Activated T-helper 9 cell treated with anti-CD3 and anti-CD28 coated beads, Interleukin-2, amount 50 U/mL, for 16 hours (primary cell): ENCODE measurements around the gene ALG14.
"Not testable (repeated sequence)": the region's sequence is repeated elsewhere in the genome, so short reads cannot be mapped to it uniquely, and the experiment has no call there.

ENCODE experiments used
- DNase-seq: peaks from one replicate; pipeline ENCODE4 v3.0.0-alpha.2; 2020; ENCODE audit warnings: low read depth

Gene ALG14

DNA sequence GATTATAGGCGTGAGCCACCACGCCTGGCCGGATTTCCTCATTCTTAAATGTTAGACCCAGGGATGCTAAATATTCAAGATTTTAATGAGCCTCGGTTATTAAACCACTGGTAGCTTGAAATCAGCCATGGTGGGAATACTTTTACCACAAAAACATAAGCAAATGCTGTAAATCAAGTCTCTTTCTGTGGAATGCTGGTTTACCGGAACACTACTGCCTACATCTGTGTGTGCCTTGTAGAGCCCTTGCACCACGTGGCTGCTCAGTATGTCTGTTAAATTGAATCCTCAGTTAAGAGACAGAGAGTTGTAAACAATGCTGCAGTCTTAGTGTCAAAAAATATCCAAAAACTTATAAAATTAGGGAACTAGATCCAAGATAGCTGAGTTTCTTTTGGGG, 119.0 kb downstream of the ALG14 start:
- no peak for DNase-seq

GRCh38 chr1:94953107-94953506, 119.6 kb downstream of the ALG14 start:
- no peak for DNase-seq

- no peak for DNase-seq
These were observed 120.2 kb downstream of the ALG14 start for GRCh38 chr1:94952539-94952938.

DNA sequence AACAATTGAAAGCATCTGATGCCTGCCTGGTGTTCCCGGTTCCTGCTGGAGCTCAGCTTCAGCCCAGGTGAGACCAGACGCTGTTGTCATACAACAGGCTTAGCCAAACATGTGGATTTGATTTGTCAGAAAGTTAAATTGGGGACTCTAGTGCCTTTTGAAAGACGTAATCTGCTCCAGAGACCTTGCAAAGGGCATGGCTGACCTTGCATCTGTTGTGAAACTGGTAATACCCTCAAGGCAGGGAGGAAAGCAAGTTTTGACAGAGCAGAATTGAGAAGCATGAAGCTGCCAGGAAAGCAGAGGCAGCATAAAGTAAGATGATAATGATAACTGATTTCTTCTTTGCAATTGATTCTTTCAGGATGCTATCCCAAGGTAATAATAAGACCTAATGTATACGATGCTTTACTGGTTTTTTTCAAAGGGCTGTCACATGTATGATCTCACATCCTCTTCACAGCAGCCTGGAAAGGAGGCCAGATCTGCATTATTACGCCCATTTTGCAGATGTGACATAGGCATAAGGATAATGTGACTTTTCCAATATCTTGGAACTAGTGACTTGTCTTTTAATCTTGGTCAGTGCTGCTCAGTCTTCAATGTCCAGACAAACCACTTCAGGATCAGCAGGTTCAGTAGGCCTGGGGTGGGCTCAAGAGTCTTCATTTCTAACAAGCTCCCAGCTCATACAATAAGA, 121.1 kb downstream of the ALG14 start:
- no peak for DNase-seq

GRCh38 chr1:94951046-94951445, 121.7 kb downstream of the ALG14 start:
- DNase-seq: no peak

GRCh38 chr1:94949681-94950661, 122.8 kb downstream of the ALG14 start:
- DNase-seq: no peak

DNA sequence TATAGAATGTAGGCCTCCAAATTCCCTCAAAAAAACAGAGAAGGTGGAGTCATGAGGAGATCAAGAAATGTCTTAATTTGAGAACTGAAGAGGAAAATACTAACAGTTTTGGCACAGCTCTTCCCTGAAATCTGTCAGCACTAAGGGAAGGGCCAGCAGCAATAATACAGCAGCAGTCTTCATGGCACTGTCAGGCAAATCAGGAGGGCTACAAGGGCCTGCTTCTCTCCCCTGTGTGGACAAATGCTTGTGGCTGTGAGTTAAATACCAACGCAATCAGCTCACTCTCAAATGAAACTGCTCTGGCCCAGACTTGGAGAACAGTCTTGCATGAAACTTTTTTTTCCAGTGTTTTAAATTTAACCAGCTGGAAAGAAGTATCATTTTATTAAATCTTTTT, 125.3 kb downstream of the ALG14 start:
- DNase-seq: no peak

DNA sequence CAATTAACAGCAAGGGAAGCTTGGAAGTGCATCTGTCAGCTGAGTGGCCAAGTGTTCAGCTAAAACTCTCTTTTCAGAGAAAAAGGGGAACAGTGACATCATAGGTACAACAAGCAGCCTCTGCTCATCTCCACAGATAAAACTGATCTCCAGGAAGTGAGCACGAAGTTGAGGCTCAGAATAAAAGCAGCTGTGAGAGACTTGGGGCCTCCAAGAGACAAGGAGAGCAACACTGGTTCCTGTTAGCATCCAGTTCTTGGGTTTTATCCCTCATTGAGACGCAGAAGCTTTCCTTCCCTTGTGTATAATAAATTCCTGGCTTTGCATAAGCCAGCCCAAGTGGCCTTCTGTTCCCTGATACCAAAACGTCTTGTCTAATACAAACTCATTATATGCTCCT, 125.9 kb downstream of the ALG14 start:
- DNase-seq: no peak

GRCh38 chr1:94942171-94943128, 130.3 kb downstream of the ALG14 start:
- no peak for DNase-seq

DNA sequence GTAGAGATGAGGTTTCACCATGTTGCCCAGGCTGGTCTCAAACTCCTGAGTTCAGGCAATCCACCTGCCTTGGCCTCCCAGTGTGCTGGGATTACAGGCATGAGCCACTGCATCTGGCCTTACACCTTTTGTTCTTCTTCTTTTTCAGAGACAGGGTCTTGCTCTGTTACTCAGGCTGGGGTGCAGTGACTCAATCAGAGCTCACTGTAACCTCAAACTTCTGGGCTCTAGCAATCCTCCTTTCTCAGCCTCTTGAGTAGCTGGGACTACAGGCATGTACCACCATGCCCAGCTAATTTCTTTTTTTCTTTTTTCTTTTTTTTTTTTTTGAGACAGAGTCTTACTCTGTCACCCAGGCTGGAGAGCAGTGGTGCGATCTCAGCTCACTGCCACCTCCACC, 131.3 kb downstream of the ALG14 start:
- DNase-seq: not testable (repeated sequence)

DNA sequence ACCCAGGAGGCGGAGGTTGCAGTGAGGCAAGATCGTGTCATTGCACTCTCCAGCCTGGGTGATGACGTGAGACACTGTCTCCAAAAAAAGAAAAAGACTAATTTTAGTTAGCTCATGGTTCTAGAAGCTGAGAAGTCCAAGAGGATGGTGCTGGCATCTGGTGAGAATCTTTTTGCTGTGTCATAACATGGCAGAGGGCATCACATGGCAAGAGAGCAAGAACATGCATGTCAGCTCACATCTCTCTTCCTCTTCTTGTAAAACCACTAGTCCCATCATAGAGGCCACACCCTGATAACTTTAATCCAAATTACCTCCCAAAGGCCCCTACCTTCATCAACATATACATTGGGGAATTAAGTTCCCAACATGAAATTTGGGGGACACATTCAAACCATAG, 132.0 kb downstream of the ALG14 start:
- DNase-seq: no peak

- no peak for DNase-seq
These were observed 134.9 kb downstream of the ALG14 start for GRCh38 chr1:94937820-94938219.

DNA sequence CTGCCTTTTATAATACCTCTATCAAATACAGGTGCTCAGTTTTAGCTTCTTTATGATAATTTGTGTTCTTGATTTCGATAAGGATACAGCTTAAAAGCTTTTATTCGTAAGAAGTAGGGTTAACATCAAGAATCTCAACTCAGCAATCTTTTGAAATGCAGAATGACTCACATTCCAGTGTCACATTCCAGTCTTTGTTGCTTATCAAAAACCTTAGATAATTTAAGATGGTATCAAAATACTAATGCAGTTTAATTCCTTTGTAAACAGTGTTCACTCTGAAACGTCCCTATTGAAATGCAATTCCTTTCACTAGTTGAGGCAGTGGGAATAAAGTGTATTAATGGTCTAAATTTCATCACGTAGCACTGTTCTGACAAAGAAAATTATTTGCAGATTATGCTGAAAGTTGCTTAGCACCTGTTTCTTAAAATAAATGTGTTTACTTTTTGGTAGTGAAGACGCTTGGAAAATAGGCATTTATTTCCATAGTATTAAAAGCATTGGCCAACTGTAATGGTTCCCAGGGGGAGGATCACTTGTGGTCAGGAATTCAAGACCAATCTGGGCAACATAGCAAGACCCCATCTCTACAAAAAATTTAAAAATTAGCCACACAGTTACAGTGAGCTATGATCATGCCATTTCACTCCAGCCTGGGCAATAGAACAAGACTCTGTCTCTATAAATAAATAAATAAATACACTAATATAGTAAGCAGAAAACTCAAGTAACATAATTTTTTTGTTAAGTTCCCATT, 135.7 kb downstream of the ALG14 start:
- DNase-seq: no peak

DNA sequence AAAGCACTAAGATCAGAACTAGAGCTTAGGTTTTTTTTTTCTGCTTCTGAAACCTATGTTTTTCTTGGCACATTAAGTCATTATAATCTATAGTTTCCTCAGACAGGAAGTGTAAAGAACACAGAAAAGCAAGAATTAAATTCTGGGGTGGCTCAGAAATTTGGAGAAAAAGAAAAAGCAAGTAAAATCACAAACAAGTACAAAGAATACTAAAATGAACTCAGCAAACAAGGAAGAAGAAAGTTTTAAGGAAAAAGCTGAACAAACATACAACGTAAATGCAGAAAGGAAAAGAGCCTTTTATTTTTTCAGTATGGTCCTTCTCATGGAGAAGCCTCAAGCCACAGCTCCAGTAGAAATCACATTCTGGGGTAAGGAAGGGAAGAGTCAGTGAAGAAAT, 137.3 kb downstream of the ALG14 start:
- DNase-seq: no peak

- no peak for DNase-seq
These were observed 137.7 kb downstream of the ALG14 start for GRCh38 chr1:94935034-94935433.

DNA sequence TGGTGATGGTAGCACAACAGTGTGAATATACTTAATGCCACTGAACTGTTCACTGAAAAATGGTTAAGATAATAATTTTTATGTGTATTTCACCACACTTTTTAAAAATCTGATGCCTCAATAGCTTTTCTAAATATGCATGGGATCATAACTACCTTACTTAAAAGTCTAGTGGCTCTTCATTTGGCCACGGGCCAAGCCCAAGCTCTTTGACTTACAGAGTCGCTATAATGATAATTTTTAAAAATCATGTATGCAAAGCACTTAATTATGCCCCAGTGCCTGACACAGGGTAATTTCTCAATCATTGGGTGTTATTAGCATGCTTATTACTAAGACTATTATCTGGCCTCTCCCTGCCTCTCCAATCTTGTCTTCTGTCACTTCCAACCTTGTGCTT, 138.2 kb downstream of the ALG14 start:
- no peak for DNase-seq

DNA sequence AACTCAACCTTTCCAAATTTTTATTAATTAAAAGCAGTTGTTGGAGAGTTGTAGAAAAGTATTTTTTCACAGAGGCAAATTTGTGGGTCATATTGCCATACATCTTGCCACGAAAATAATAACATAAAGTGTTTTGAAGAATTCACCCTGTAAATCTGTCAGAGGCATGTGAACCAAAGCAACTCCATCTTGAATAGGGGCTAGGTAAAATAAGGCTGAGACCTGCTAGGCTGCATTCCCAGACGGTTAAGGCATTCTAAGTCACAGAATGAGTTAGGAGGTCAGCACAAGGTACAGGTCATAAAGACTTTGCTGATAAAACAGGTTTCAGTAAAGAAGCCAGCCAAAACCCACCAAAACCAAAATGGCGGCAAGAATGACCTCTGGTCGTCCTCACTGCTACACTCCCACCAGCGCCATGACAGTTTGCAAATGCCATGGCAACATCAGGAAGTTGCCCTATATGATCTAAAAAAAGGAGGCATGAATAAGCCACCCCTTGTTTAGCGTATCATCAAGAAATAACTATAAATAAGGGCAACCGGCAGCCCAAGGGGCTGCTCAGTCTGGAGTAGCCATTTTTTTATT, 141.4 kb downstream of the ALG14 start:
- no peak for DNase-seq

DNA sequence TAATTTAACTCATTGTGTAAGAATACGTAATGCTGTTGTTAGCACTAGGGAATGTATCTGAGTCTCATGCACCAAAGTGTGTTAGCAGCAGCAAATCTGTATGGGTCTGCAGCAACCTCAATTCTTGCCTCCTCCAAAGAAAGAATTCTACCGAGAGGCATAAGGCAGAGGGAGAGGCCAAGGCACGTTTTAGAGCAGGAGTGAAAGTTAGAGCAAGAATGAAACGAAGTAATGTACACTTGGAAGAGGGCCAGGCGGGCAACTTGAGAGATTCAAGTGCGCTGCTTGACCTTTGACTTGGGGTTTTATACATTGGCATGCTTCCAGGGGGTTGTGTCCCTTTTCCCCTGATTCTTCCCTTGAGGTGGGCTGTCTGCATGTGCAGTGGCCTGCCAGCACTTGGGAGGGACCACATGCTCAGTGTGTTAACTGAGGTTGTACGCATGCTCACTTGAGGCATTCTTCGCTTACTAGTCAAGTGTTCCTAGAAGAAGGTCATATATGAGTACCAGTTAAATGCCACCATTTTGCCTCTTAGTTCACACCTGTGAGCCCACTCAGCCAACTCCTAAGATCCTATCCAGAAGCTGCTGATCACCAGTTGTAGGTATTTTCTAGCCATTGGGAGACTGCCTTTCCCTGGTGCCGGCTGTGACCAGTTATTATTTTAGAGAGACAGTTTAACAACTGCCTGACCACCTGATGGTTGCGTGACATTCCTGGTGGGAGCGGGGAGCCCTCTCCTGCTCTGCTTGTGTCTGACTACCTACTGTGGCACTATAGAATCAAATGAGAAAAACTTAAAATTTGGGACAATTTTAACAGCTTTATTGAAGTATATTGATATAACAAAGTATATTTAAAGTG, 143.2 kb downstream of the ALG14 start:
- no peak for DNase-seq

GRCh38 chr1:94928293-94928939, 144.3 kb downstream of the ALG14 start:
- DNase-seq: no peak
